ENCODE data around the gene ADGRV1.
A peak's percentile ranks its signal among the peaks of the same experiment; 100 is the strongest.
"Not testable (repeated sequence)": the region's sequence is repeated elsewhere in the genome, so short reads cannot be mapped to it uniquely, and the experiment has no call there.

The ADGRV1 gene

DNA sequence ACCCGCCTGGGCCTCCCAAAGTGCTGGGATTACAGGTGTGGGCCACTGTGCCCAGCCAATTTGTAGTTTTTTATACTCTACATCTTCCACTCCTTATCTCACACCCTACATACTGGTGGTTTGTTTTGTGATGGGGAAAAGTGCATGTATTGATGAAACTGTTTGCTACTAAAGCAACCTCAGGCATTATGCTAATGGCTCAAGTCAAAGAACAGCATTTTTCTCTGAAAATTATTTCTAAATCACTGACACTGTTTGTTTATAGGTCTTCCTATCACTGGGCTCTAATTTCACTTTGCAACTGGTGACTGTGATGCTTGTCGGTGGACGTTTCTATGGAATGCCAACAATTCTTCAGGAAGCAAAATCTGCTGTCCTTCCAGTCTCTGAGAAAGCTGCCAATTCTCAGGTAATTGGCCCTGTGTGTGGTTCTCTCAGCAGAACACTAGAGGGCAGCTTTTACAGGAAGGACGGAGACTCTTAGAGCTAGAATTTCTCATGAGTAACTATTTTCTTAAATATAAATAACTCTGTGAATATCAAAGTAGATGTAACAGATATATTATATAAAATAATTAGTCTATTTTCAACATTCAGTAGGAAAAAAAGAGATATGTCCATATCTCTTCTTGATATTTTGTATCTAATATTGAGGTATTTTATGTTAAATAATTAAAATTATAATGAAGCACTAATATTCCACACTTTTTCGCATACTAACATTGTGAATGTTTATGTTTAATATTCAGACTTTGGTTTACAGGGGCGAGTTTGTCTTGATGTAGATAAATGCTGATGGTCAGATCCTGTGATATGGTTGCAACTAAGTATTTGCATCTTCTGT, 244.1 kb downstream of the ADGRV1 start:
- TF ChIP-seq, protein P1, sequence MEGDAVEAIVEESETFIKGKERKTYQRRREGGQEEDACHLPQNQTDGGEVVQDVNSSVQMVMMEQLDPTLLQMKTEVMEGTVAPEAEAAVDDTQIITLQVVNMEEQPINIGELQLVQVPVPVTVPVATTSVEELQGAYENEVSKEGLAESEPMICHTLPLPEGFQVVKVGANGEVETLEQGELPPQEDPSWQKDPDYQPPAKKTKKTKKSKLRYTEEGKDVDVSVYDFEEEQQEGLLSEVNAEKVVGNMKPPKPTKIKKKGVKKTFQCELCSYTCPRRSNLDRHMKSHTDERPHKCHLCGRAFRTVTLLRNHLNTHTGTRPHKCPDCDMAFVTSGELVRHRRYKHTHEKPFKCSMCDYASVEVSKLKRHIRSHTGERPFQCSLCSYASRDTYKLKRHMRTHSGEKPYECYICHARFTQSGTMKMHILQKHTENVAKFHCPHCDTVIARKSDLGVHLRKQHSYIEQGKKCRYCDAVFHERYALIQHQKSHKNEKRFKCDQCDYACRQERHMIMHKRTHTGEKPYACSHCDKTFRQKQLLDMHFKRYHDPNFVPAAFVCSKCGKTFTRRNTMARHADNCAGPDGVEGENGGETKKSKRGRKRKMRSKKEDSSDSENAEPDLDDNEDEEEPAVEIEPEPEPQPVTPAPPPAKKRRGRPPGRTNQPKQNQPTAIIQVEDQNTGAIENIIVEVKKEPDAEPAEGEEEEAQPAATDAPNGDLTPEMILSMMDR (IDR thresholded peaks at IDR 0.05; ENCODE audit: low read depth, low read length) = peak; percentile 68
- DNase-seq (ENCODE audit: extremely low read depth, low read depth) = no peak

DNA sequence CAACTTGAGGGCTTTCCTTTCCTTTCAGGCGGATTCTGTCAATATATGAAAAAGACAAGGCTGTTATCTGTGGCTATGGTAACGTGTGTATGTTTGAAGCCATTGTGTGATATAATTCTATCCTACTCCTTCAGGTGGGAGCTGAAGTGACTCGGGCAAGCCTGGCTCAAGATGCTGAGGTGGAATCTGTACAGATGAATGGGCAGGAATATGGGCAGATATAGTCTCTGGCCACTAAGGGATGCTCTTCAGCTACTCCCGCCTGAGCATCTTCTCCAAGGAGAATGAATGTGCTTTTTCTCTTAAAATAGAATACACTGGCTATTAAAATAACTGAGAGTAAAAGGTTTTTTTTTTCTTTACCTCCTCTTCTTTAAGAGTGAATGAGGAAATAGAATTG, 244.8 kb downstream of the ADGRV1 start:
- DNase-seq (ENCODE audit: extremely low read depth, low read depth) = no peak
- TF ChIP-seq, protein P1 (IDR thresholded peaks at IDR 0.05; ENCODE audit: low read depth, low read length) = no peak

DNA sequence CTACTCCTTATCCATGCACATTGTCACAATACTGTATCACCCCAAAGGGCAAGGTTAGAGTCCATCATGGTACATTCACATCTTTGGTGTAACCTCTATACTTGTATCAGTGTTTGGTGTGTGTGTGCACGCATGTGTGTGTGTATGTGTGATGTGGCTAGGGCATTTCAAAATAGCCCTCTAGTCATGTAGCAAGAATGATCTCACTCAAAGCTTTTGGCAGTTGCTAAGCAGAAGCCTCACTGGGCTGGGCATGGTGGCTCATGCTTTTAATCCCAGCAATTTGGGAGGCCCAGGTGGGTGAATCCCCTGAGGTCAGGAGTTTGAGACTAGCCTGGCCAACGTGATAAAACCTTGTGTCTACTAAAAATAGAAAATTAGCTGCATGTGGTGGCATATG, 245.3 kb downstream of the ADGRV1 start:
- DNase-seq (ENCODE audit: extremely low read depth, low read depth) = no peak
- TF ChIP-seq, protein P1 (IDR thresholded peaks at IDR 0.05; ENCODE audit: low read depth, low read length) = no peak

DNA sequence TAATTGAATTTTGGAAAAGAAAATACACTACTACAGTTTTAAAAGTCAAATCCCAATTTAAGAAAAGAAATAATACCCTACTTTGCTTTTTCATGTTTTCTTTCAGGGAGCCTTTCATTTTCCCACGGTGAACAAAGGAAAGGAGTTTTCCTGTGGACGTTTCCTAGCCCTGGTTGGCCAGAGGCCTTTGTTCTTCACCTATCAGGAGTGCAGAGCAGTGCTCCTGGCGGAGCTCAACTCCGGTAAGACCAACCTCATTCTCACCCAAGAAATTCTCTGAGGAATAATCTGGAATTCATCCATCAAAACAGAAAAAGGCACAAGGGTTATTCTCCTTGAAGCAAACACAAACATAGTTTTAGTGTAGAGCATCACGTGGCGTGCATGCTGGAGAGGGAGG, 248.9 kb downstream of the ADGRV1 start:
- TF ChIP-seq, protein P1 (IDR thresholded peaks at IDR 0.05; ENCODE audit: low read depth, low read length) = no peak
- no peak for DNase-seq (ENCODE audit: extremely low read depth, low read depth)

DNA sequence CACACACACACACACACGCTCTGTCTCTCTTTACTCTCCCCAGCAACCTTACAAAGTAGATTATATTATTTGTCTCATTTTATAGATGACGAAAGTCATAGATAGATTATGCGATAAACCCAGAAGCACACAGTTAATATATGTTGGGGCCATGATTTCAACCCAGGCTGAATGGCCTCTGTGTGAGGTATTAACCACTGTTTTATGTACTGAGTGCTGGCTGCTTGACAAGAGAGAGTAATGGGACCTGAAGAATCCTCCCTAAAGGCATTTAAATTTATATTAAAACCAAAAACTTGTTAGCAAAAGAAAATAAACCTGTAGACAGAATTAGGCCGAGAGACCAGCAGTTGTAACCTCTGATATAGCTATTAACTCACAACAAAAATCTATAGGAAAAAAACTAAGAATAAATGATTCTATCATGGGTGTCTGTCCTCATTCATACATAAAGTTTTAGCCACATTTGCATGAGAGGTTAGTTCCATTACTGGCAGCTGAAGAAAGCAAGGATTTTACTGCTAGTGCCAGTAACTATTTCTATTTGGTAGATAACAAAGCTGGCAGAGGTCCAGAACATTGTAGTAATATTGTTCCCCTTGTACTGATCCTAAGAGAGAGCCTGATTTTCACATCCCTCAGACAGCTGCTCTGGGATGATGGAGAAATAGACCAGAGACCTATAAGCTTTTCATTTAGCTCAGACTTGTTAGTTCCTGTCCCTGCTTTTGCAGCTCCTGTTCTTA, 250.9 kb downstream of the ADGRV1 start:
- DNase-seq (ENCODE audit: extremely low read depth, low read depth) = no peak
- TF ChIP-seq, protein P1 (IDR thresholded peaks at IDR 0.05; ENCODE audit: low read depth, low read length) = no peak

DNA sequence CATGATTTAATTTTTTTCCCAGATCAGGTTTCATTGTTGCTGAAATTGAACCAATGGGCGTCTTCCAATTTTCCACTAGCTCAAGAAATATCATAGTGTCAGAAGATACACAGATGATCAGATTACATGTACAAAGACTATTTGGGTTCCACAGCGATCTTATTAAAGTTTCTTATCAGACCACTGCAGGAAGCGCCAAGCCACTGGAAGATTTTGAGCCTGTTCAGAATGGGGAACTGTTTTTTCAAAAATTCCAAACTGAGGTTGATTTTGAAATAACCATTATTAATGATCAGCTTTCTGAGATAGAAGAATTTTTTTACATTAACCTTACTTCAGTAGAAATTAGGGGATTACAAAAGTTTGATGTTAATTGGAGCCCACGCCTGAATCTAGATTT, 251.6 kb downstream of the ADGRV1 start:
- DNase-seq (ENCODE audit: extremely low read depth, low read depth) = no peak
- TF ChIP-seq, protein P1 (IDR thresholded peaks at IDR 0.05; ENCODE audit: low read depth, low read length) = no peak

DNA sequence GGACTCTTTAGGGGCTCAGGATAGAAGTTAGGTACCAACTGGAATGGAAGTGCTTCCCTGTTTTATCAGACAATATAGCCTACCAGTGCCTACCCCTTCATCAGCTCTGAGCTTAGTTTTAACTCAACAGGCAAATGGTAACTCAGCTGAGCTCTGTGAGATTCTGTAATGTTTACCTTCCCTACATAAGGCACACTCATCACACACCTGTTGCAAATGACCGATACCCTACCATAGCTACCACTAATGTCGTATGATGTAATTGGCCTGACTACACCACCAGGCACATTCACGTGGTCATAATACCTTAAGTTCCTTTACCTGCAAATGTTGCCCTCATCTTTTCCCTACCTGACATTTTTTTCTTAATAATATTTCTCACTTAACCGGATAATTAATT, 254.8 kb downstream of the ADGRV1 start:
- TF ChIP-seq, protein P1 (IDR thresholded peaks at IDR 0.05; ENCODE audit: low read depth, low read length) = no peak
- DNase-seq (ENCODE audit: extremely low read depth, low read depth) = no peak

DNA sequence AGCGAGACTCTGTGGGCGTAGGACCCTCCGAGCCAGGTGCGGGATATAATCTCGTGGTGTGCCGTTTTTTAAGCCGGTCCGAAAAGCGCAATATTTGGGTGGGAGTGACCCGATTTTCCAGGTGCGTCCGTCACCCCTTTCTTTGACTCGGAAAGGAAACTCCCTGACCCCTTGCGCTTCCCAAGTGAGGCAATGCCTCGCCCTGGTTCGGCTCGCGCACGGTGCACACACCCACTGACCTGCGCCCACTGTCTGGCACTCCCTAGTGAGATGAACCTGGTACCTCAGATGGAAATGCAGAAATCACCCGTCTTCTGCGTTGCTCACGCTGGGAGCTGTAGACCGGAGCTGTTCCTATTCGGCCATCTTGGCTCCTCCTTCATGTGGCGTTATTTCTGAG, 263.5 kb downstream of the ADGRV1 start:
- DNase-seq (ENCODE audit: extremely low read depth, low read depth) = not testable (repeated sequence)

Data from AG09319 (cell line).